Sigmoid colon (tissue), 4 donors: Measurements from ENCODE around the gene P2RX3.

ENCODE experiments used
- CTCF ChIP-seq, 4 experiments: fragments of 450-650 bp in 3 of 4; fragments of 200-600 bp in 1 of 4; IDR thresholded peaks; one replicate each; pipeline ENCODE4 v1.5.1; 2016 to 2019; ENCODE audit warnings: antibody characterized with exemption in 4 of 4, mild to moderate bottlenecking in 3 of 4, moderate library complexity in 2 of 4
- POLR2A ChIP-seq, 2 donors: fragments of 450-650 bp; IDR thresholded peaks; one replicate each; pipeline ENCODE4 v1.6.1; 2016; ENCODE audit warnings: antibody characterized with exemption in 2 of 2, mild to moderate bottlenecking in 2 of 2, moderate library complexity in 2 of 2
- POLR2AphosphoS5 ChIP-seq, 4 donors: sonication (generic); formaldehyde crosslinking; IDR thresholded peaks; one replicate each; pipeline ENCODE4 v1.6.1; 2017; ENCODE audit warnings: antibody characterized with exemption in 4 of 4

GRCh38 chr11:57311109-57311936 lies 26.8 kb upstream of the P2RX3 start:
- no peak for TF ChIP-seq CTCF (IDR thresholded peaks at IDR 0.05)
- peak; percentile 62 to 80 (median 66) for TF ChIP-seq POLR2AphosphoS5 (IDR thresholded peaks at IDR 0.05)
- TF ChIP-seq POLR2A (IDR thresholded peaks at IDR 0.05): no peak
